GM12874 (cell line): ENCODE measurements around the gene MEIS3.

ENCODE experiments used
- CTCF ChIP-seq: IDR thresholded peaks from 2 replicates; pipeline ENCODE4 v1.5.1; 2011; ENCODE audit warnings: low read depth, mild to moderate bottlenecking, control low read depth, low read length, moderate library complexity; ENCODE audit not compliant: insufficient read depth

The MEIS3 gene

GRCh38 chr19:47445527-47445926 lies 26.2 kb upstream of the MEIS3 start:
- TF ChIP-seq CTCF: no peak

- no peak for TF ChIP-seq CTCF
Observed at GRCh38 chr19:47444388-47444821, 25.1 kb upstream of the MEIS3 start.

- no peak for TF ChIP-seq CTCF
Observed at GRCh38 chr19:47443331-47443730, 24.0 kb upstream of the MEIS3 start.

- no peak for TF ChIP-seq CTCF
Observed at GRCh38 chr19:47438793-47439220, 19.5 kb upstream of the MEIS3 start.

GRCh38 chr19:47437500-47437899 lies 18.2 kb upstream of the MEIS3 start:
- no peak for TF ChIP-seq CTCF

GRCh38 chr19:47436712-47437401 lies 17.5 kb upstream of the MEIS3 start:
- peak; percentile 83 for TF ChIP-seq CTCF

- no peak for TF ChIP-seq CTCF
Observed at GRCh38 chr19:47435883-47436417, 16.6 kb upstream of the MEIS3 start.
